ENCODE results near the gene PI4K2A.

PI4K2A gene

DNA sequence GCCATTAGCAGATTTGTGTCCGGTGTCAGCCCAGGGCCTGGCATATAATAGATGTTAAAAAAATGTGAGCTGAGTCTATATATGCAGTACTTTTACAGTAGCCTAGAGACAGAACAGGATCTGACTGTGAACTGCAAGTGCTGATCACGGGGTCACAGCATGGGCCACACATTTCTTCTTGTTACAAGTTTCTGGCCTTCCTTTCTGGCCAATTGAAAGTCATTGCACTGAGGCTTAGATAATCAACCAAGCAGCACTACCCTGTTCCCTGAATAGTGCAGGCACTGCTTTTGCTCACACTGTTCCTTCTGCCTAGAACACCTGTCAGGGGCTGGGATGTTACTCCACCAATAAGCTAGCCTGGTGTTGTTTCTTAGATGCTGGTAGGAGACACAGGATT lies 67.7 kb downstream of the PI4K2A start:
- no peak for DNase-seq

GRCh38 chr10:97708976-97709946 lies 68.8 kb downstream of the PI4K2A start:
- no peak for DNase-seq

DNA sequence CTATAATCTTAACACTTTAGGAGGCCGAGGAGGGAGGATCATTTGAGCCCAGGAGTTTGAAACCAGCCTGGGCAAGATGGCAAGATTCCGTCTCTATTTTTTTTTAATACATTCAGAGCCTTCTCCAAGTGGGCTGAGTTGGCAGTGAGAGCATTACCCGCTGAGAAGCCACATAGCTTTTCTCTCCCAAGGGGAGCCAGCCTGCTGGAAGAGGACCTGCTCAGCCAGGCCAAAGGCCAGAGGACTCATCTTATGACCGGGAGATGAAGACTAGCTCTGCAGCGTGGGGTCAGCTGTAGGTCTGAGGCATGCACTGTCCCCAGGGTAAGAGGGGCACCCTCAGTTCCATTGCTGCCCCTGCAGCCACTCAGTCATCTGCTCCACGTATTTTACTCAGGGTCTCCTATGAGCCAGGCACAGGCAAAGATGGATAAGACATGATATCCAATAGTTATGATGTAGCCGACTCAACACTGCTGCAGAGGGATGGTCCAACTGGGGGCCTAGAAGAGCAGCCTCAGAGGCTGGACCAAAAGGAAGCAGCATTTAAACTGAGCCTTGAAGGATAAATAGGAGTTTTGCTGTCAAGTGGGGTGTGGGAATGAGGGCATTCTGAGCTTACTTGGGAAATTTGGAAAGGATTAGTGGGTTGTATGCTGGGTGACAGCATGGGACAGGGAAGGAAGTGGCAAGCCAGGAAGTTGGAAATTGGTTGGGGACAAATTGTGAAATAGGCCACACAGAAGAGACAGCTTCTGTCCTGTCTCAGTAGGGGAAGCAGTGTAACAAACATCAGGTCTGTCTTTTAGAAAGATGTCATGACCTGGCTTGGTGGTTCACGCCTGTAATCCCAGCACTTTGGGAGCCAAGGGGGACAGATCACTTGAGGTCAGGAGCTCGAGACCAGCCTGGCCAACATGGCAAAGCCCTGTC lies 71.4 kb downstream of the PI4K2A start:
- DNase-seq: no peak

DNA sequence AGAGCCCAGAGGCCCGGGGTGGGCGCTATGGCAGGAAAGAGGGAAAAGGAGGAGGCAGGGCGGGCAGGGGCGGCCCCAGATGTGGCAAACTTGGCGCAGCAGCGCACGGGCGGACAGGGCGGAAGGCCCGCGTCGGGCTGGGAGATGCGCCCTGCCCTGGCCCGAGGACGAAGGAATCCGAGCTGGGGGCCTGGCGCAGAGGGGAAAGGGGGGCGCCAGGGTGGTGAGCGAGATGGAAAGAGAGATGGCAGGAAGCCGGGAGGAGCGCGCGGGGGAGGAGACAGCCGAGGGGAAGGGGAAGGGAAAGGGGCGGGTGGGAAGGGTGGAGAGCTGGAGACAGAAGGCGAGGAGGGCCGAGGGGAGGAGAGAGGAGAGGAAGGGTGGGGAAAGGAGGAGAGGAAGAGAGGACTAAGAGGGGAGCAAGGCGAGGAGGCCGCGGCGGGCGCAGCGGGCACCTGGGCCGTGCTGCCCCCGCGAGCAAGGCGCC lies 72.9 kb downstream of the PI4K2A start, which contains the start of gene MARVELD1:
Gene MARVELD1, plus strand, starts transcription at position 392 of the 487 bp plus-strand sequence. CDS start 147 bp downstream, outside the sequence.
- no peak for DNase-seq

GRCh38 chr10:97713826-97714400 lies 73.4 kb downstream of the PI4K2A start:
- DNase-seq: no peak

DNA sequence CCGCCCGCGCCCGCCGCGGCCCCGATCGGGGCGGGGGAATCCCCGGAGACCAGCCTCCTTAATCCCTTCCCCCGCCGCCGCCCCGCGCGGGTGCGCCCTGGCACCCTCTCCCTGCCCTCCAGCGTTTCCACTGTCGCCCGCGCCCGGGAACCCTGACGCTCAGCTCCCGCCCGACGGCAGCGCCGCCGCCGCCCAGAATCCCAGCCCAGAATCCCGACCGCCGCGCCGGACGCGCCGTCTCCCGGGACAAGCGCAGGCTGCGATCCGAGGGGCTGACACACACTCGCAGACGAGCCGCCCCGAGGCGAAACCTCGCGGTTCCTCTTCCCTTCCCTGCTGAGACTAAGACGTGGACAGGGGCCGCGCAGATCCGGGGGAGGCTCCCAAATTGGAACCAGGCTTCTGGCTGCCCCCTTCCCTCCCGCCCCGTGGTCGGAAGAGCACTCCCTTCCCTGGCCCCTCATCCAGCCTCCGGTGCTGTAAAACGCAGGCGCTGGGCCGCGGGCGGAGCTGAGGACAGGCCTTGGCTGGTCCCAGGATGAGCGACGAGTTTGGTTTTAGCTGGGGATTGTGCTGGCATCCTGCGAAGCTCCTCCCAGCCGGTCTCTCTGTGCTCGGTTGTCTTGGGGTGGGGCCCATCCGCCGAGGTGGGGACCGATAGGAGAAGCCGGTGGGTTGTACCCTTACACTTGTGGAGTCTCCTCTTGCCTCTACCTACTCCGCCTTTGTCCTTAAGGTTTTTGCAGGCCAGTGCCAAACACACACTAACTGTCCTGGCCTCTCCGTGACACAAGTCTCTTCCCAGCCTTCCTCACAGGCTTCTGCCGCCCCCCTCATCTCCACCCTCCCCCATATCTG lies 74.2 kb downstream of the PI4K2A start:
- DNase-seq: no peak

- DNase-seq: no peak
Measured at GRCh38 chr10:97715259-97715874, 74.9 kb downstream of the PI4K2A start.

- DNase-seq: no peak
Measured at GRCh38 chr10:97717627-97718026, 77.2 kb downstream of the PI4K2A start.

DNA sequence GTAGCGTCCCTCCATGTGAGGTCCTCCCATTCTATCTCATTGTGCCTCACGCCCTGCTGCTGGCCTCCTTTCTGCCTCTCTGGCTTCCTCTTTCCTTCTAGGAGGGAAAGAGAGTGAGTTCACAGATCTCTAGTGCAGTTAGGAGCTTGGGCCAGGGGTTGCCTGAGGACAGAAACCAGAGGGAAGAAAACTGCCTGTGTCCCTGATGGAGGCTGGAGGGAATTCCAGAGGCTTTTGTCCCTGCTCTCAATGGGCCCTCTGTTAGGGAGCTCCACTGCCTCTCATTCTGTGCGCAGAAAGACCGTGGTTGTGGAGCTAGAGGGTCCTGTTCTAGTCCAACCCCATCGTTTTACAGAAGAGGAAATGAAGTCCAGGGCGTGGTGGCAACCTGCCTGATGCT lies 77.7 kb downstream of the PI4K2A start:
- DNase-seq: no peak

DNA sequence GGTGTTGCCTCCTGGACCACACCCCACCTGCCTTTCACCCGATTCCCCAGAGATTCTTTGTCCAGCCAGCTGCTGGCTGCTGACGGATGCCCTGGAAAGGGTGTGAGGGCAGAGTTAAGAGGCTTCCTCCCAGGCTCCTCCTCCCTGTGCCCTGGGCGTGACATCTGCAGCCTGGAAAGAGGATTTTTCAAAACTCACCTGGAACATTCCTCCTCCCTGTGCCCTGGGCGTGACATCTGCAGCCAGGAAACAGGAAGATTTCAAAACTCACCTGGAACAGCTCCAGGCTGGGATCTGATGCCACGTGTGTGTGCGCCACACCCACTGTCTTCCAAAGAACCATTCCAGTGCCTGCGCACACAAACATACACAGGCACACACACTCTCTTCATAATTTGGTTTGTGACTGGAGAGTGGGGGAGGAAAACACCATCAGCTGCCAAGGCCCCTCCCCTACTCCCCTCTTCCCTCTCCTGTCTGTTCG lies 78.2 kb downstream of the PI4K2A start:
- DNase-seq: peak; percentile 63

DNA sequence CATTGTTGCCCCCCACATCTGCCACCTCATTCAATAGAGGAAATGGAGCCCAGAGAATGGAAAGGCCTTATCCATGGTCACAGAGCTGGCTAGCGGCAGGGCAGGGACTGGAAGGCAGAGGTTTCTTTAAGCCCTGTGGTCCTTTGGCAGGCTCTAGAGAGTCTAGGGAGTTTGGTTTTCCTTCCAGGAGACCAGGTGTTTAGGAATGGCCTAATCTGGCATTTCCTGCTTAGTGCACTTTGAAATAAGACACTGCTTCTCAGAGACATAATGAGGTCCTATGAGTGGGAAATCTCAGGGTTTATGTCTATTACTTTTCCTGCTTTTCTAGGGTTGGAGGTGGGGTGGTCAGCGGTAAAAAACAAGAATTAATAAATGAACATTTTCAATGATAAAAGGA lies 79.1 kb downstream of the PI4K2A start:
- DNase-seq: no peak

GRCh38 chr10:97721871-97722780 lies 81.7 kb downstream of the PI4K2A start:
- no peak for DNase-seq

DNA sequence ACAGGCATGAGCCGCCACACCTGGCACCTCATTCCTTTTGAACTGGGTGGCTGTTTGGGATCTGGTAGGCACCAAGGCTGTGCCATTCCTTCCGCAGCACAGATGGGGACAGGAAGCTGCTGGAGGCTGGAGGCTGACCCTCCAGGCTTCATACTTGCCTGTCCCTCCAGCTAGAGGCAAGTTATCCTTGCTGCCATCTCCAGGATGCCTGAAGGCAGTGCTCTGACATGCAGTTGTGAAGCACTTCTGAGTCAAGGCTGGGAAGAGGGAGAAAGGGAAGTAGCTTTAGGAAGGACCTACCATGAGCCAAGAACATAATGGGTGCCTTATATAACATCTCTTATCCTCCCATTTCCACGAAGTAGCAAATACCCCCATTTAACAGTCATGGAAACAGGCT lies 82.5 kb downstream of the PI4K2A start:
- DNase-seq: no peak

- DNase-seq: no peak
Measured at GRCh38 chr10:97724341-97724941, 84.0 kb downstream of the PI4K2A start.

Measured in NCI-H2029 (cell line).